GM10266 (cell line): Measurements from ENCODE around the gene GASK1A.

ENCODE experiments used
- DNase-seq: peaks from one replicate; pipeline ENCODE4 v3.0.0; 2012; ENCODE audit errors: extremely low spot score
- TF ChIP-seq, protein P1 (sequence below): IDR thresholded peaks from 2 replicates; pipeline ENCODE4 v1.5.1; 2012; ENCODE audit warnings: mild to moderate bottlenecking, low read depth; ENCODE audit not compliant: control insufficient read depth, insufficient read depth; ENCODE audit errors: missing control alignments

Gene GASK1A

DNA sequence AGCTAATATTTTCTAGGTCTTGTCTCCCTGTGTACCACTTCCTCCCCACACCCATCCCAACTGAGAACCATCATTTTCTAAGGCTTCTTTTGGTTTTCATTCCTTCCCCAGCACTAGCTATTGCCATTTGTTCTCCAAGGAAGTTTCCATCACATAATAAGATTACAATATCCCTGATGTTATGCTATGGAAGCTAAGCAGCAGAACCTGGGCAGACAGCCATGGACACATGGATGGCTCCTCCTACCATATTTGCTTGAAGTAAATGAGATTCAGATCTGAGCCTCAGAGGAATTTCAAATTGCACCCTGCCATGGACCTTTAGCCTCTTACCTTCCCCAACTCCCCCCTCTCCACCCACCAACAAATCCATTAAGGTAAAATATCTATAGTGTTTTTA lies 31.5 kb downstream of the GASK1A start:
- DNase-seq: no peak
- TF ChIP-seq, protein P1, sequence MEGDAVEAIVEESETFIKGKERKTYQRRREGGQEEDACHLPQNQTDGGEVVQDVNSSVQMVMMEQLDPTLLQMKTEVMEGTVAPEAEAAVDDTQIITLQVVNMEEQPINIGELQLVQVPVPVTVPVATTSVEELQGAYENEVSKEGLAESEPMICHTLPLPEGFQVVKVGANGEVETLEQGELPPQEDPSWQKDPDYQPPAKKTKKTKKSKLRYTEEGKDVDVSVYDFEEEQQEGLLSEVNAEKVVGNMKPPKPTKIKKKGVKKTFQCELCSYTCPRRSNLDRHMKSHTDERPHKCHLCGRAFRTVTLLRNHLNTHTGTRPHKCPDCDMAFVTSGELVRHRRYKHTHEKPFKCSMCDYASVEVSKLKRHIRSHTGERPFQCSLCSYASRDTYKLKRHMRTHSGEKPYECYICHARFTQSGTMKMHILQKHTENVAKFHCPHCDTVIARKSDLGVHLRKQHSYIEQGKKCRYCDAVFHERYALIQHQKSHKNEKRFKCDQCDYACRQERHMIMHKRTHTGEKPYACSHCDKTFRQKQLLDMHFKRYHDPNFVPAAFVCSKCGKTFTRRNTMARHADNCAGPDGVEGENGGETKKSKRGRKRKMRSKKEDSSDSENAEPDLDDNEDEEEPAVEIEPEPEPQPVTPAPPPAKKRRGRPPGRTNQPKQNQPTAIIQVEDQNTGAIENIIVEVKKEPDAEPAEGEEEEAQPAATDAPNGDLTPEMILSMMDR: no peak

DNA sequence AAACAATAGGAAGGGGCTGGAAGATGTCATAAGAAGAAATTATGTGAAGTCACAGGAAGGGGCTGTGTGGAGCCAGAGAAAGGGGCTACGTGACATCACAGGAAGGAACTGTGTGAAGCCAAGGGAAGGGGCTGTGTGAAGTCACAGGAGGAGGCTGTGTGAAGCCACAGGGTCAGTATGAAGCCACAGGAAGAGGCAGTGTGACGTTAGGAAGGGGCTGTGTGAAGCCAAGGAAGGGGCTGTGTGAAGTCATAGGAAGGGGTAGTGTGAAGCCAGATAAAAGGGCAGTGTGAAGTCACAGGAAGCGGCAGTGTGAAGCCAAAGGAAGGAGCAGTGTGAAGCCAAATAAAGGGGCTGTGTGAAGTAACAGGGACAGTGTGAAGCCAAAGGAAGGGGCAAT lies 32.5 kb downstream of the GASK1A start:
- no peak for DNase-seq

DNA sequence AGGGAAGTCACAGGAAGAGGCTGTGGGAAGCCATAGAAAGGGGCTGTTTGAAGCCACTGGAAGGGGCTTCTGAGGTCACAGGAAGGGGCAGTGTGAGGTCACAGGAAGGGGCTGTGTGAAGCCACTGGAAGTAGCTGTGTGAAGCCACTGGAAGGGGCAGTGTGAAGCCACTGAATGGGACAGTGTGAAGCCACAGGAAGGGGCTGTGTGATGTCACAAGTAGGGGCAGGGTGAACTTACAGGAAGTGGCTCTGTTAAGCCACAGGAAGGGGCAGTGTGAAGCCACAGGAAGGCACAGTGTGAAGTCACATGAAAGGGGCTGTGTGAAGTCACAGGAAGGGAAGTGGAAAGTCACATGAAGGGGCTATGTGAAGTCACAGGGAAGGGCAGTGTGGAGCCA lies 33.1 kb downstream of the GASK1A start:
- DNase-seq: no peak
- TF ChIP-seq, protein P1: no peak

More for the DNA sequence above, 32.5 kb downstream of the GASK1A start:
- TF ChIP-seq, protein P1: no peak

DNA sequence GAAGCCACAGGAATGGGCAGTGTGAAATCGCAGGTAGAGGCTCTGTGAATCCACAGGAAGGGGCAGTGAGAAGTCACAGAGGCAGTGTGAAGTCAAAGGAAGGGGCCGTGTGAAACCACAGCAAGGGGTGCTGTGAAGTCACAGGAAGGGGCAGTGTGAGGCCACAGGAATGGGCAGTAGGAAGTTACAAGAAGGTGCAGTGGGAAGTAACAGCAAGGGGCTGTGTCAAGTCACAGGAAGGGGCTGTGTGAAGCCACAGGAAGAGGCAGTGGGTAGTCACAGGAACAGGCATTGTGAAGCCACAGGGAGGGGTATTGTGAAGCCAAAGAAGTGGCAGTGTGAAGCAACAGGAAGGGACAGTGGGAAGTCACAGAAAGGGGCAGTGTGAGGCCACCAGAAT lies 34.1 kb downstream of the GASK1A start:
- TF ChIP-seq, protein P1: no peak
- no peak for DNase-seq

DNA sequence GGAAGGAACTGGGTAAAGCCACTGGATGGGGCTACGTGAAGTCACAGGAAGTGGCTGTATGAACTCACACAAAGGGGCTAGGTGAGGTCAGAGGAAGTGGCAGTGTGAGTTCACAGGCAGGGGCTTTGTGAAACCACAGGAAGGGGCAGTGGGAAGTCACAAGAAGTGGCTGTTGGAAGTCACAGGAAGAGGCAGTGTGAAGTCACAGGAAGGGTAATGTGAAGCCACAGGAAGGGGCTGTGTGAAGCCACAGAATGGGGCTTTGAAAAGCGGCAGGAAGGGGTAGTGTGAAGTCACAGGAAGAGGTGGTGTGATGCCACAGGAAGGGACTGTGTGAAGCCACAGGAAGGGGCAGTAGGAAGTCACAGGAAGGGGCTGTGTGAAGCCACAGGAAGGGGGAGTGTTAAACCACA lies 34.6 kb downstream of the GASK1A start:
- TF ChIP-seq, protein P1: no peak
- no peak for DNase-seq

DNA sequence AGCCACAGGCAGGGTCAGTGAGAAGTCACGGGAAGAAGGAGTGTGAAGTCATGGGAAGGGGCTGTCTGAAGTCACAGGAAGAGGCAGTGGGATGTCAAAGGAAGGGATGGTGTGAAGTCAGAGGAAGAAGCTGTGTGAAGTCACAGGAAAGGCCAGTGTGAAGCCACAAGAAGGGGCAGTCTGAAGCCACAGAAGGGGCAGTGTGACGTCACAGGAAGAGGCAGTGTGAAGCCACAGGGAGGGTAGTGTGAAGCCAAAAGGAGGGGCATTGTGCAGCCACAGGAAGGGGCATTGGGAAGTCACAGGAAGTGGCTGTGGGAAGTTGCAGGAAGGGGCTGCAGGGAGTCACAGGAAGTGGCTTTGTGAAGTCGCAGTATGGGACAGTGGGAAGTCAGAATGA lies 35.1 kb downstream of the GASK1A start:
- TF ChIP-seq, protein P1: no peak
- DNase-seq: no peak

DNA sequence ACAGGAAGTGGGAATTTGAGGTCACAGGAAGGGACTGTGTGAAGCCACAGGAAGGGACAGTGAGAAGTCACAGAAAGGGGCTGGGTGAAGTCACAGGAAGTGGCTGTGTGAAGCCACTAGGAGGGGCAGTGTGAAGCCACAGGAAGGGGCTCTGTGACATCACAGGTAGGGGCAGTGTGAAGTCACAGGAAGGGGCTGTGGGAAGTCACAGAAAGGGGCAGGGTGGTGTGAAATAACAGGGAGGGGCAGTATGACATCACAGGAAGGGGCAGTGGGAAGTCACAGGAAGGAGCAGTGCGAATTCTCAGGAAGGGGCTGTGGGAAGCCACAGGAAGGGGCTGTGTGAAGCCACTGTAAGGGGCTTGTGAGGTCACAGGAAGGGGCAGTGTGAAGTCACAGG lies 35.8 kb downstream of the GASK1A start:
- DNase-seq: no peak
- TF ChIP-seq, protein P1: no peak
